Adipose tissue (tissue), 3 donors: ENCODE measurements around the gene PPP1R15A. TPM values are rescaled to one million over a fixed set of nuclear protein-coding genes. Genes with fewer than 3 reads are reported as not detected.

Source experiments
- H3K27ac ChIP-seq: one replicate; pipeline ENCODE4 v1.5.1; 2013; ENCODE audit warnings: low read depth, low read length
- WGBS, 3 donors: extraction: QIAGEN DNeasy Blood & Tissue Kit; methylation state at CpG; one replicate each; pipeline ENCODE4 v1.1.7; 2013; 5-methylcytosine and 5-hydroxymethylcytosine counted together
- polyA plus RNA-seq, 3 donors: library from polyadenylated mRNA; stranded (reverse); fragments of 200-250 nt; gene quantifications; one replicate each; pipeline ENCODE4 v1.2.3, GENCODE V29; 2013
- donor health status: healthy with polysubstance abuse.
- donor health status: Bipolar disorder and iron deficiency.
- donor health status: healthy.

The PPP1R15A gene
- polyA plus RNA-seq, 3 donors: 18.7 to 240 (median 197) TPM

GRCh38 chr19:48925240-48925843, 53.1 kb downstream of the PPP1R15A start:
- 78 to 85% (median 84%) methylated on average over 11 of the region's 11 CpGs for WGBS, 3 donors
- no peak overlapping the region for H3K27ac ChIP-seq

Other genes with a start within 250 kb of the PPP1R15A start
- gene DBP, start 235.0 kb upstream of the PPP1R15A start, polyA plus RNA-seq: 10 to 100 TPM in 1 of 3 donors, 1 to 10 TPM in 2; 2.9 to 10.9 (median 8.1) TPM
- 10 to 100 TPM in 1 of 3 donors, 1 to 10 TPM in 2; 2.6 to 21.3 (median 2.7) TPM for gene CA11, start 226.2 kb upstream of the PPP1R15A start, polyA plus RNA-seq
- gene NTN5, start 199.4 kb upstream of the PPP1R15A start, polyA plus RNA-seq: under 1 TPM in 2 of 3 donors, not detected in 1; 0.23 to 0.27 TPM
- gene FUT2, start 176.4 kb upstream of the PPP1R15A start, polyA plus RNA-seq: 1 to 10 TPM; 1.5 to 7.1 (median 3.2) TPM
- gene MAMSTR, start 152.7 kb upstream of the PPP1R15A start, polyA plus RNA-seq: 1 to 10 TPM in 2 of 3 donors, under 1 TPM in 1; 0.86 to 2.2 (median 1.3) TPM
- gene RASIP1, start 131.8 kb upstream of the PPP1R15A start, polyA plus RNA-seq: 10 to 100 TPM in 2 of 3 donors, 1 to 10 TPM in 1; 8.9 to 58.3 (median 34.8) TPM
- 1 to 10 TPM in 1 of 3 donors, under 1 TPM in 2; 0.66 to 1.6 (median 0.68) TPM for gene IZUMO1, start 125.5 kb upstream of the PPP1R15A start, polyA plus RNA-seq
- gene FUT1, start 119.8 kb upstream of the PPP1R15A start, polyA plus RNA-seq: 1 to 10 TPM; 2.7 to 4.8 (median 3.5) TPM
- not detected for gene FGF21, start 116.9 kb upstream of the PPP1R15A start, polyA plus RNA-seq
- 10 to 100 TPM; 44.9 to 58.9 (median 47.6) TPM for gene BCAT2, start 61.4 kb upstream of the PPP1R15A start, polyA plus RNA-seq
- 10 to 100 TPM in 1 of 3 donors, 1 to 10 TPM in 2; 1.9 to 10.7 (median 4.6) TPM for gene HSD17B14, start 35.9 kb upstream of the PPP1R15A start, polyA plus RNA-seq
- gene PLEKHA4, start 3.8 kb upstream of the PPP1R15A start, polyA plus RNA-seq: 100 to 1,000 TPM in 1 of 3 donors, 10 to 100 TPM in 1, 1 to 10 TPM in 1; 7.3 to 127 (median 20.6) TPM
- under 1 TPM in 2 of 3 donors, not detected in 1; 0.08 to 0.09 TPM for gene TULP2, start 26.3 kb downstream of the PPP1R15A start, polyA plus RNA-seq
- gene NUCB1, start 27.9 kb downstream of the PPP1R15A start, polyA plus RNA-seq: 100 to 1,000 TPM; 117 to 394 (median 178) TPM
- under 1 TPM in 1 of 3 donors, not detected in 2; 0.30 TPM for gene DHDH, start 61.3 kb downstream of the PPP1R15A start, polyA plus RNA-seq
- 10 to 100 TPM; 24.4 to 71.2 (median 39.9) TPM for gene BAX, start 82.5 kb downstream of the PPP1R15A start, polyA plus RNA-seq
- over 10,000 TPM in 1 of 3 donors, 1,000 to 10,000 TPM in 2; 1,172 to 18,296 (median 6,752) TPM for gene FTL, start 92.9 kb downstream of the PPP1R15A start, polyA plus RNA-seq
- gene GYS1, start 120.9 kb downstream of the PPP1R15A start, polyA plus RNA-seq: 10 to 100 TPM; 20.1 to 73.8 (median 31.2) TPM
- gene RUVBL2, start 121.5 kb downstream of the PPP1R15A start, polyA plus RNA-seq: 10 to 100 TPM; 44.6 to 65.0 (median 50.0) TPM
- under 1 TPM in 2 of 3 donors, not detected in 1; 0.36 to 0.62 TPM for gene LHB, start 144.7 kb downstream of the PPP1R15A start, polyA plus RNA-seq
- gene CGB3, start 151.9 kb downstream of the PPP1R15A start, polyA plus RNA-seq: not detected
- not detected for gene CGB2, start 159.5 kb downstream of the PPP1R15A start, polyA plus RNA-seq
- gene CGB1, start 164.5 kb downstream of the PPP1R15A start, polyA plus RNA-seq: not detected
- 1 to 10 TPM in 1 of 3 donors, not detected in 2; 1.1 TPM for gene CGB5, start 171.4 kb downstream of the PPP1R15A start, polyA plus RNA-seq
- gene CGB8, start 176.7 kb downstream of the PPP1R15A start, polyA plus RNA-seq: not detected
- 1 to 10 TPM in 1 of 3 donors, under 1 TPM in 1, not detected in 1; 0.12 to 1.0 TPM for gene CGB7, start 185.3 kb downstream of the PPP1R15A start, polyA plus RNA-seq
- gene NTF4, start 192.4 kb downstream of the PPP1R15A start, polyA plus RNA-seq: under 1 TPM in 1 of 3 donors, not detected in 2; 0.09 TPM
- gene KCNA7, start 200.3 kb downstream of the PPP1R15A start, polyA plus RNA-seq: under 1 TPM in 1 of 3 donors, not detected in 2; 0.03 TPM
- 100 to 1,000 TPM; 170 to 188 (median 186) TPM for gene SNRNP70, start 213.0 kb downstream of the PPP1R15A start, polyA plus RNA-seq
- gene LIN7B, start 241.9 kb downstream of the PPP1R15A start, polyA plus RNA-seq: 10 to 100 TPM in 1 of 3 donors, 1 to 10 TPM in 2; 4.3 to 12.9 (median 6.6) TPM
- 1 to 10 TPM in 2 of 3 donors, not detected in 1; 1.5 to 5.1 TPM for gene C19orf73, start 246.7 kb downstream of the PPP1R15A start, polyA plus RNA-seq
- gene PPFIA3, start 247.1 kb downstream of the PPP1R15A start, polyA plus RNA-seq: 10 to 100 TPM in 1 of 3 donors, 1 to 10 TPM in 2; 8.5 to 20.1 (median 8.9) TPM